Hematopoietic multipotent progenitor cell treated with erythropoietin and hydrocortisone succinate and interleukin-3 and kit ligand, for 15 days (in vitro differentiated cells): Measurements from ENCODE around the gene PPM1A.
"Not testable (repeated sequence)": the region's sequence is repeated elsewhere in the genome, so short reads cannot be mapped to it uniquely, and the experiment has no call there.

Source experiments
- DNase-seq: peaks from one replicate; pipeline ENCODE4 v3.0.0-alpha.2; 2015; ENCODE audit warnings: low spot score

Gene PPM1A

DNA sequence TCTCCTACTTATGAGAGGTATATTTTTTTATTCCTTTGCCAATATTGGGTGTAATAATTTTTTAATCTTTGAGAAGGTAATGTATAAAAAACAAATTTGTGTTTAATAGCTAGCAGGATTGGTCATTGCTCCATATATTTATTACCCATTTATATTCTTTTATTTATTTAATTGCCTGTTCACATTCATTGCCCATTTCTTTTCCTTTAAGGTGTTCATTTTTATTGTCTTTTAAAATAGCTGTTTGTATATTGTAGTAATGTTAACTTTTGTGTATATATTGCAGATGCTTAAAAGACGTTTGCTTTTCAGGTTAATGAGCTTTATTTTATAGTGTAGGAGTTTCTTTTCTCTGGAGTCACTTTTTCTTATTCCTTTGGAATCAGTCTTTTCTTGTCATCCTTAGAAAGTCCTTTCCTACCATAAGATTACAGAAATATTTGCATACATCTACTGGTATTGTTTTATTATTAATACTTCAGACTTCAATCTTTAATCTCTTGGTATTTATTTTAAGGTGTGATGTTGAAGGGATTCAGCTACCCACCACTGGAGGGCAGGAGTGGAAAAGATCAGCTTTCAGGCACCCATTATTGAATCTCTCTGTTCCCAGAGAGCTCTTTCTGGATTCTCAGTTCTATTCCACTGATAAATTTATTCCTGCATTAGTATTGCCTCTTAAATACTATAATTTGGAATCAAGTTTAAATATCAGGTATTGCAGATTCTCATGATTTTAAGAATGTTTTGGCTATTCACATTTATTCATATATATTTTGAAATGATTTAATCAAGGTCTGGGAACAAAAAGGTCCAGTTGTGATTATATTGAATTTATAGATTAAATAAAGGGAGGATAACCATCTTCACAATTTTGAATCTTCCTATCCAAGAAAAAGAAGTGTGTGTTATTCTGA lies 17.3 kb downstream of the PPM1A start:
- DNase-seq: peak; percentile 35

DNA sequence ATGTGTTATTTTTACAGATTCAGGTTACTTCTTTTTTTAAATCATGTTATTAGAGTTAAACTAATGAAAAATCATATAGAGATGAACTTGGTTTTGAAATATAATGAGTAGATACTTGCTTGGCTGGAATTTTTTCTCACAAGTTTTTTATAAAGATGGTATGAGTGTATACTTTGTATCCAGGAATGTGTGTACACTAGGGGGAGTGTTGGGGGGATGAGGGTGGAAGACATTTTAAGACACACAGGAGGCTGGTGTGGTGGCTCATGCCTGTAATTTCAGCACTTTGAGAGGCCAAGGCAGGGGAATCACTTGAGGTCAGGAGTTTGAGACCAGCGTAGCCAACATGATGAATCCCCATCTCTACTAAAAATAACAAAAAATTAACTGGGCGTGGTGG lies 23.2 kb downstream of the PPM1A start:
- DNase-seq: no peak

DNA sequence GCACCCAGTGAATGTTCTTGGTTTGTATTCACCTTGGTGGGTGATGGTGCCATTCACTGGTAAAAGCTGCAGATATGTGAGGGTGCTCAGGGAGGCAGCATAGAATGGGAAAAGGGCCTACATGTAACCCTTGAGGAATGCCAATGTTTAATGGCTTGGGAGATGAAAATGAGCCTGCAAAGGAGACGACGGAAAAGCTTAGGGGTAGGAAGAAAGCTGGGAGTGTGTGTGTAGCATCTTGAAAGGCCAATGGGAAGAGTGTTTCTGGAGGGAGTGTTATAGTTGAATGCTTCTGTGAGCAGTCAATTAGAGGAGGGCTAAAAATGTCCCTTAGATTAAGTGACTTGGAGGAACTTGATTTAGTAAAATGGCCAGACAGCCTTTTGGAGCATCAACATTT lies 24.9 kb downstream of the PPM1A start:
- no peak for DNase-seq

DNA sequence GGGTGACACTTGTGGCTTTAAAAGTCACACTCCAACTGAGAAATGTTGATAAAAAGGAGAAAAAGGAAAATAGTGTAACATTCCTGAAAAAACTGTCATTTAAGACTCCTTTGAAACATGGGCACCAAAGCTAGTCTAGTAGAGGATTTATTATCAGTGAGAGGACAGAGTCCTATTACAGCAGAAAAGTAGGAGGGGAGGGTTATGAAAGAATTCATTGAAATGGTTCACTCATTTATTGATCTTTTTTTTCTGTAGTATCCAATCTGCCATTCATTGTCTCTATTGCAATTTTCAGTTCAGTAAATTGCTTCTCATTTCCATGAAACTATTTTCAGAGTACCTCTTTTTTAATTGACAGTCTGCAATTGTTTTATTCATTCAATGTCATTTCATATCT lies 25.4 kb downstream of the PPM1A start:
- DNase-seq: no peak

DNA sequence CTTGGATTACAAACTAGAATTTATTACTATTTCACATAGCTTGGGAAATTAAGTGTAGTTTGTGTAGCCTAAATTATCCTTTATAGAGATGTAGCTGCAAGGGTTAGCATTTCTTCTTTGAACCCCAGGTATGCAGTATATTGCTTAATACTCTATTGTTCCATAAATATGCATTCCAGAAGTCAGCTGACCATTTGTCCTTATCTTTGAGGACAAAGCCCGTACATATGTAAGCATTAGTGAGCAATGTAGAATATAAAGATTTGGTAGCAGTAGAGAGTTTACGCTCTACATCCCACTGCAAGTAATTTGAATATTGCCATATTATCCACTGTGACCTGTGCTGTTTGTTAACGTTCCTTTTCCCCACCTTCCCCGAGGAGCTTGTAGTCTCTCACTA lies 26.9 kb downstream of the PPM1A start:
- DNase-seq: no peak

DNA sequence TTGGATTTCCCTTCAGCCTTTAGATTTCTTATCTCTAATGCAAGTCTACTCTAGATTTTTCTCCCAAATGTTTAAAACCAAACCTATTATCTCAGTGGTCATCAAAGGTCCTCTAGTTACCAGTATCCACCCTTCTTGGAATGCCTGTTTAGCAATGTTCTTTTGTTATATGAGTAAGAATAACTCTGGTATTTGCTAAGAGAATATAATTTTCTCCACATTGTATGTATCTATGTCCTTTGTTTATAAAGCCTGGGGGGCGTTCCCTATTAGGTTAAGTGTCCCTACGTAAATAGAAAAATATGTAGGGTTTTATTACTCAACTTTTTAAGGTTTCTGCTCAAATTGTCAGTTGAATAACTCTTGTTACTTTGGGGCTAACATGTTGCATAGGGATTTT lies 27.3 kb downstream of the PPM1A start:
- no peak for DNase-seq

DNA sequence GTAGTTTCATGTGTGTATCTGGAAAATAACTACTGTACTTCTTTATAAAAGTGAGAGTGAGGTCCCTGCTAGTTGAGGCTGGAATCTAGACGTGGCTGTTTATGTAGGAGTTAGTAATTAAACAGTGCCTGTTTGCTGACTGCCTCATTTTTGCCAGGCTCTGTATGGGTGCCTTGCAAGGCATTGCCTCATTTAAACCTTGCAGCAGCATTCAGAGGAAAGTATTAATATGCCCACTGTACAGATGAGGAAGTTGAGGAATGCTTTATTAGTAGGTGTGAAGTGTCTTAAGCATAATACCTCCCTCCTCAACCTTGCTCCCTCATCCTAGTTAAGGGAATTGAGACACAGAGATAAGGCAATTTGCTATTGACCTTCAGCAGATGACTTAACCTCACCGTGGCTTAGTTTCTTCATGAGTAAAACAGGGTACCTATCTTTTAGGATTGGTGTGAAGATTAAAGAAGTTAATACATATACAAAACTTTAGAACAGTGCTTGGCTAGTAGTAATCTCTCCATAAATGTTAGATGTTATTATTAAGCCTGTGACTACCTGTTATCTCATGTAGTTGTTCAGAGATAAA lies 28.7 kb downstream of the PPM1A start:
- DNase-seq: no peak

DNA sequence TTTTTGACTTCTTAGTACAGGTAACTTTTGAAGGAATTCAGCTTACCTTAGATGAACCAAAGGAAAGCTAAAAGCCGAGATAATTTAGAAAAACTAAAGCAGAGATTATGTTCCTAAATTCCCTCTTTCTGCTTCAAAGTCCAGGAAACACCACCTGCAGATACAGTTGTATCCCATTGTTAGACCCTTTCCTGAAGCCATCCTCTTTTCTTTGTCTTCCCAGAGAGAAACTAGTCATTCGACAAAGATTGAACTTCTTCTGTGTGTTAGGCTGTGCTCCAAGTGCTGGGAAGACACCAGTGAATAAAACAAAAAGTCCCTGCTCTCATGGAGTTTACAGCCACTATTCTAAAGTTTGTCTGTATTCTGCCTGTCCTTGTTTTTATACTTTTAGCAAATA lies 29.3 kb downstream of the PPM1A start:
- no peak for DNase-seq

DNA sequence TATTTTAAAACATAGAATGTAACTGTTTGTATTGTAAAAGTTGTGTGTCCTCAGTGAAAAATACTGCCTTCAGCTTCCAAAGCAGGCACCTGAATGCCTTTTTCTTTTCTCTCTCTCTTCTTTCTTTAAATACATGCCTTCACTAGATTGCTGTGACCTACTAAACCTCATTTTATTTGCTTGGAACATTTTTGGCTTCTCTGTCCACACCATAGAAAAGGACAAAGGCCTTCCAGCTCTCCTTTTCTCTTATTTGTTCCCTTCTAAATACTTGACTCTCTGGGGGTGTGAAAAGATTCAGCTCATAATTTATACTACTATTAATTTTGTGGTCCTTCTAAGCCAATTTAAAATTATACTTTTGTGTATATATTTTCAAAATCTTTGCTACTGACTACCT lies 38.4 kb downstream of the PPM1A start:
- DNase-seq: no peak

DNA sequence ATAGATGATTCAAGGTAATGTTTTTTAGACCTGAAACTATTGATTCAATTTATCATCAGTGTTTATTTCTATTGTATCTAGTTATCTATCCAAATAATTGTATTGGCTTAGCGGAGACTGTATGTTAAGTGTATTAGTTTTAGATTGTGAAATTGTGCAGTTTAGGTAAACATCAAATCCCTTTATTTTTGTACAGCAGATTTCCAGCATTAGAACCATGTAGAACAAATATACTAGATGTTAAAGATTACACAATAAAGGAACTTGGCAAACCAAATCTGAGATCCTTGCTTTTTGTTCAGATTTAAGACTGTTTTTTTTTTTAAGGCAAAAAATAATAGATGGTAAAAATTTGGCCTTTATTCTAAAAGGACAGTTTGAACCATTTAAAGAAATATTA lies 39.3 kb downstream of the PPM1A start:
- no peak for DNase-seq

DNA sequence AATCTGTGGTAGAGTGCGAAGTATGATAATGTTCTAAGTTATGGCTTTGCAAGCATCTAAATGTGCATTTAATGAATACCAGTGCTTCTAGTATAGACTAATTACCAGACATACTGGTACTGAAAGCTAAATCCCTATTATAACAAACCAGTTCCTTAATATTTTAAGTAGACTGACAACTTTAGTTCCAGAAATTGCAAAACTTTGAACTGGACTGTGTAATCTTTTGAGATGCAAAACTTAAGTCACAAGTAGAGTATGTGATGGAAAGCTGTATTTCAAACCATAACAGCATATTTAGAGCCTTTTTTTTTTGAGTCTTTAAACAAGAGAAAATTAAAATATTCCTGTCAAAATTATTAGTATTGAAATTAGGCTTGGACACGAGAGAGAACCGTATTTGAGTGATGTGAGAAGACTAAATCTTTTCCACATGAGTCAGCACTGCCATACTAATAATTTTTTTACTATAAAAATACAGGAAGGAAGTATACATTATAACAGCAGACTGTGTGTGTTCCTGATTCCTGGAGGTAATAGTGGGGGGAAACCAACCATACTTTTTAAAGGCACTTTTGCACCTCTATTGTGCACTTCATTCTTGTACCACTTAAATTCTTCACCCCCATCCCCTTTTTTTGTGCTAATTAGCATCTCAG lies 45.5 kb downstream of the PPM1A start:
- no peak for DNase-seq

DNA sequence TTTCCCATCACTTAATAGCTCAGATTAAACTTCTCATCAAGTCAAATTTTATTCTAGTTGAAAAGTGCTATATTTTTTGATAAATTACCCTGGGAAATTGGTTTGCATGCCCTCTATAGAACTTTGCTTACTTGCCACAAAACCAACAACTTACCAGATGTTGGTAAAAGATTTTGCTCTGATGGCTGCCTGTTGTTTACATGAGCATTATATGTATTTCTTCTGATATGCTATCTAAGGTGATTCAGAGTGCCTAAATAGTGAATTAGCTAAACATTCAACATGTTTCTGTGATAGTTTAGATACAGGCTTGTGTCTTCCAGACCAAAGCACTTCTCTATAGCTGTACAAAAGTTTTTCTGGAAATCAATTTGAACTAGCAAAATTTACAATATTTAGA lies 51.0 kb downstream of the PPM1A start:
- peak; percentile 37 for DNase-seq

DNA sequence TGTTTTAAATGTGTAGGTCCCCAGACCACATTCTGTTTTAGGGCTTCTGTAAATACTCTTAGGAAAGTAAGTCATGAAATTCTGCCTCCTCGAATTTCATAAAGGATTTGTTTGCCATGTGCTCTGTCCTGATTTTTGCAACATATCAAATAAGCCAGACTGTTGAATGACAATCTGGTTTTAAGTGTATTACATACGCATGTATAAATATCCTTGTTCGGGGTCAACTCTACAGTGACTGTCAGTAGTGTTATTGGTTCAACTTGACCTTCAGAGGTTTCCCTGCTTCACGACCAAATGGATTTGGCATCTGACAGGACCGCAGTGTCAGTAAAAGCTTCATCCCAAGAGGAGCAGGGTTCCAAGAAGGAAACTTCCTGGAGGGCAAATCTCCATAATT lies 52.7 kb downstream of the PPM1A start:
- DNase-seq: no peak

DNA sequence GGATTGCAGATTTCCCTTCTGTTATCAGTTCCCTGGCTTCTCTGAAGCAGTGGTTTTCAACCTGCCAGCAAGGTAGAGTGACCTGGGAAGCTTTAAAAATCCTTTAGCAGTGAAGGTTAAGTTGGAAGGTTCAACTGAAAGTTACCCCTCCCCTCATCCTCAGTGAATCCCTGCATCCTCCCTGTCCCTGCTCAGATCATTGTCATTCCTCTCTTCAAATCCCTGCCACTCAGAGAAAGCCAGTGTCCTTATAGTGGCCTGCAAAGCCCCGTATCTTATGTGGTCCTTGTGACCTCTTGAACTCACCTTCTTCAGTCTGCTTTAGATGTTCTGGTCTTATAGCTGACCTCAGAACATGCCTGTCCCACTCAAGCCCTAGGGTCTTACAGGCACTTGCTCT lies 53.6 kb downstream of the PPM1A start:
- DNase-seq: no peak

DNA sequence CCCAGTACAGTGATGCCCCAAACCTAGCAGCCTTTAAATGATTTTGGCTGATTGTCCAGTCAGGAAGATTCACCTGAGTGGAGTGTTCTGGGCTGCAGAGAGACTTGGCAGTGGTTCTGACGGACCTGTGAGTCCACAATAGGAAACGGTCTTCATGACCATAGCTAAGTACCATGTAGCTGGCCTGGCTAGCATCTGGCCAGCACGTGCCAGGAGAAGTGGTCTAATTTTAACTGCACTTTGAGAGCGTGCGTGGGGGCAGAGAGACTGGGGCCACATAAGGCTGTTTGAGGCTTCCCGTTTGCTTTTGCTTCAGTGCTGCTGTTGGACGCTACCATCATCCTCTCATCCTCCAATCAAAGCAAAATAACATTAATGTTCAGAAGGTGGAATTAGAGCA lies 54.7 kb downstream of the PPM1A start:
- no peak for DNase-seq

DNA sequence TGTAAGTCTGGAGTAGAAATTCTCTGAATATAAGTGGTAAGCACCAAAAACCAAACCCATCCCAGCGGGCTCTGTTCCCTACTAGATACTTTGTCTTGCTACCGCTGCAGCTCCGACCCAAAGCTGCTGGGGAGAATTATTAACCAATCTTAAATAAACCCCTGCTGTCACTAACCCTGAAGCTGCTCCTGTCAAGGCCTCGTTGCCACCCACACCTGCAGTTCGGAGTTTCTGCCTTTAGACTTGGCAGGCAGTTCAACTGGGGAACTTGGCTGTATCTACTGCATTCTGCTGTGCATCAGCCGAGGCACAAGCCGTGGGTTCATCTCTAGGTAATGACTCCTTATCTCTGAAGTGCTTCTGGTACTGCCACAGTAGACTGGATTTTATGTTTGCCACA lies 55.5 kb downstream of the PPM1A start:
- DNase-seq: no peak

DNA sequence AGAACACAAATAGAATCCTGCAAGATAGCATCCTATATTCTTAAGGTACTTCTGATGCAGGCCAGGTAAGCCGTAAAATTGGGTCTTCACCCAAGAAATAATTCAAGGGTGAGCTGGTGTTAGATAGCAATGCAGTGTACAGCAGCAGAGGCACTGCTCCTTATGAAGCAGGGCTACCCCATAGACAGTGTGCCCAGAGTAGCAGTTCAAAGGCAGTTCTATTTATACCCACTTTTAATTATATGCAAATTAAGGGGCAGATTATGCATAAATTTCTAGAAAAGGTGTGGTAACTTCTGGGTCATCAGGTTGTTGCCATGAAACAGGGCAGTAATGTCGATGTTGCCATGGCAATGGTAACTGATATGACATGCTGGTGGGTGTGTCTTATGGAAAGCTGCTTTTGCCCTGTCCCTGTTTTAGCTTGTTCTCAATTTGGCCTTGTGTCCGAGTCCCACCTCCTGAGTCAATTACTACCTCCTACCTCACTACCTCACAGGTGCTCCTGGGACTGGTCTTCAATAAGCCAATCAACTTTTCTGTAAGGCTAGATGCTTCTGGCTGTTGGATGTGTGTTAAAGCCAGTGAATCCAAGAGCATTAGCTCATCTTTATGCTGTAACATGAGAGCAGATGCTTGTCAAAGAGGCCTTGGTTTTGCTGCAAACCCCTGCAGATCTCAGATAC lies 61.0 kb downstream of the PPM1A start:
- DNase-seq: peak; percentile 14

DNA sequence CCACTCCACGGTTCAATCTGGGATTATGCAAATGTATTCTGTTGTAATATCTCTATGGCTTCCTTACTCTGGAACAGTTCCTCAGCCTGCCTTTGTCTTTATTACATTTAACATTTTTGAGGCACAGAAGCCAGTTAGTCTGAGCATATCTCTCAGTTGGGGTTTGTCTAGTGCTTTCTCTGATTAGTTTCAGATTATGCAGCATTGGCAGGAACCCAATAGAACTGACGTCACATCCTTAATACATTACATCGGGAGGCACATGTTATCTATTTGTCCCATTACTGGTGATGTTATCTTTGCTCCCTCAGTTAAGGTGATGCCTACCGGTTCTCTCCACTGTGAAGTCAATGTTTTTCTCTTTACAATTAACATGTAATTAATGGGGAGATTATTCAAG lies 62.4 kb downstream of the PPM1A start:
- DNase-seq: no peak

DNA sequence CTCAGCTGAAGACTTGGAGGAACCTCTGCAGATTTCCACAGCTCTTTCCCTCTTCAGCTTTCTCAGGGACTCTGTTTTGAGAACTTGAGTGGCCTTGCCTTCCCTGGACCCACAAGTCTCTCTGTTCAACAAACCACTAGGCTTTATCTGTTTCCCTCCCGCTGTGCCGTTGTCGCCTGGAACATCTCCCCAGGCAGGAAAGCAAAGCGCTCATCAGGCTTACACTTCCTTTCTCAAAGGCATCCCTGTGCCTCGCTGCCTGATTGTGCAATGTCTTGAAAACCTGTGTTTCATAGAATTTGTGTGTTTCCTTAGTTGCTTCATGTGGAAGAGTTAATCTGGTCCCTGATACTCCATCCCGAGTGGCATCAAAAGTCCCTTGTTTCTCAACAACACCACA lies 64.1 kb downstream of the PPM1A start:
- no peak for DNase-seq

DNA sequence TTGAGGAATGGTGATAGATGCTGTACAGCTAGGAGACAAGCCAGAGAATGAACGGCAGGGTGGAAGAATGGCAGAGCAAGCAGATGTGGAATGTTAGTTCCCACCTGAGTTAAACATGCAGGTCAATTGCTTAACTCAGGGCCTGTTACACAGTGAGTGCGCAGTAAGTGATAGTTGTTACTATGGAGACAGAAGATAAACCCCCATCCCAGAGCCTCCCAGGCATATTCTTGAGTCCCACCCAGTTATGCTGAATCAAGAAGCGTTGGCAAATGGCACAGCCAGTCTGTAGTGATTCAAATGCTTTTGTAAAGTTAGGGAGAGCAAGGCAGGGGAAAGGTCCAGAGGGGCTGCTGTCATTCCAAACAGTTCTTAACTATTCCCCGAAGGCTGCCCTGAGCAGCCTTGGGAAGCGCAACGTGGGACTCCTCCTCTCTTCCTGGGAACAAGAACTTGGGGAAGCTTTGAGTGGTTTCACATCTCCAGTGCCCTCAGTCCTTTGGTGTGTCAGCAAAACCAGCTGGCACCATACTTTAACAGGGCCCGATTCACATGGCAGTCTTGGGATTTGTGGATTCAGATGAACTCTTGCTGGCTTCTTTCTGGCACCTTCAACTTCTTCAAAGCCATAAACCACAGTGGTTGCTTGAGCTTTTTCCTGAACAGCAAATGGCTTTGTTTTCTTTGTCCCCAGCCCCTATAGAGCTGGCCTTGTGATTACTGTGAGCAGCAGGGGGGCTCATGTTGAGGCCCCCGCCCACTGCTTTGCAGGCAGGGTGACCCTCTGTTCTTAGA lies 66.4 kb downstream of the PPM1A start:
- no peak for DNase-seq

DNA sequence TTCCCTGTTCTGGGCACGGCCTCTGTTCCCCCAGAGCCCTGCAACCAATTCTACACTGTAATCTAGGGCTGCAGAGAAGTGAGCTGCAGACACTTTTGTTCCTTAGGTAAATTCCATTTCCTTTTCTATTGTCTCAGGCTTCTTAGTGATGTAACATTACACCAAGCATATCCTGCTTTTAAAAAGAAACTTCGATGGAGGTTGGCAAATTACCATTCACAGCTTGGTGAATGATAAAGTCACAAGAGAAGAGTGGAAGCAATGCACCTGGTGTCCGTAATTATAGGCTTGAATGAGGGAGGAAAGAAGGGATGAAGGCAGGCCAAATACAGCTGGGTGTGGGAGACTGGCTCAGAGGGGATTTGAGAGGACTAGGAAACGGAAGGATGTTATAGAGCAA lies 68.6 kb downstream of the PPM1A start:
- DNase-seq: no peak

DNA sequence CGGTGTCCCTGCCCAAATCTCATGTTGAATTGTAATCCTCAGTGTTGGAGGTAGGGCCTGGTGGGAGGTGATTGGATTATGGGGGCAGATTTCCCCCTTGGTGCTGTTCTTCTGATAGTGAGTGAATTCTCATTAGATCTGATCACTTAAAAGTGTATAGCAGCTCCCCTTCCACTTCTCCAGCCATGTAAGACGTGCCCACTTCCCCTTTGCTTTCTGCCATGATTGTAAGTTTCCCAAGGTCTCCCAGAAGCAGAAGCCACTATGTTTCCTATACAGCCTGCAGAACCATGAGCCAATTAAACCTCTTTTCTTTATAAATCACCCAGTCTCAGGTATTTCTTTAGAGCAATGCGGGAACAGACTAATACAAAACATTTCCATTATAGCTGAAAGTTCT lies 71.8 kb downstream of the PPM1A start:
- DNase-seq: not testable (repeated sequence)
